Kidney capillary endothelial cell (primary cell): ENCODE data around the gene NUP188.
"Not testable (repeated sequence)": the region's sequence is repeated elsewhere in the genome, so short reads cannot be mapped to it uniquely, and the experiment has no call there.

Experiments
- DNase-seq: peaks from one replicate; pipeline ENCODE4 v3.0.0-alpha.2; 2018; ENCODE audit warnings: low spot score

The NUP188 gene

DNA sequence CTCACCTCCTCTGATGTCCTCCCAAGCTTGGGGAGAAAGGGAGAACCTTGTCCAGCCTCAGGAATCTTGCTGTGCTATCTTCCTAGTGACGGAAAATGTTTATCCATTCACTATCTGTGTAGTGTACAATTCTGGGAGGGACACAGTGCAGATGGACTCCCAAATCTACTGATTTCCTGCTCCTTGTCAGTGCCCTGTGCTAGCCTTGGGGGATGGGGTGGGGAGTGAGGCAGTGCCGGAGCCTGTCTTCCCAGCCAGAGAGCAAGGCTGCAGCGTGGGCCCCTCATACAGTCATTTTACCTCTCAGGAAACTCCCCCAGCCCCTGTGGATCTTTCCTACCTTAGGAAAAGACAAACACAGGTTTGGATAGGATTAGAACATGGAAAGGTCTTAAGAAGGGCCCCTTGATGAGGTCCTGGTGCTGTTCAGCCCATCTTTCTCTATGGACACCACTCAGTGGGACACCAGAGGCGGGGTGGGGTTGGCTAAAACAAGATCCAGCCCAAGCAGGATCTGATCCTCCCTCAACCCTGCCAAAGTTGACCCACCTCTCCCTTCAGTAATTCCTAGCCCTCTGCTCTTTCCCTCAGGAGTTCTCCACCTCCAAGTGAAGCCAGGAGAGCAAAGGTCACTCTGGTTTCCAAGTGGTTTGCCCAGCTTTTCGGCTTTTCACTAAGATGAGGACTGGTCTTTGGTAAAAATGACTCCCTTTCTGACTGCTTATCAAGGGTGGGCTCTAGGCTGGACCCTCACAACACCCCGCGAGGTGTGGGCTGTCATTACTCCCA is 3.5 kb upstream of the NUP188 start:
- DNase-seq, result no peak

DNA sequence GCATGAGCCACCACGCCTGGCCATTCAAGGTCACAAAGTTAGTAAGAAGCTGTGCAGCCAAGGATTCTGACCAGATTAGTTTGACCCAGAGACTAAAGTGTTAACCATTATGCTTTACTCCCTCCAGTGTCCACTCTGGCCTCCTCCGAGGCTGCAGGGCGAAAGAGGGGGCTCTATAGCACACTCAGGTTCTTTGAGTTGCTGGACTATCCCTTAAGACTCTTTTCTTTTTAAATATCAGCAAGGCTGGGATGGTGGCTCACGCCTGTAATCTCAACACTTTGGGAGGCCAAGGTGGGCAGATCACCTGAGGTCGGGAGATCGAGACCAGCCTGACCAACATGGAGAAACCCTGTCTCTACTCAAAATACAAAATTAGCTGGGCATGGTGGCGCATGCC is 2.5 kb upstream of the NUP188 start:
- not testable (repeated sequence) for DNase-seq

DNA sequence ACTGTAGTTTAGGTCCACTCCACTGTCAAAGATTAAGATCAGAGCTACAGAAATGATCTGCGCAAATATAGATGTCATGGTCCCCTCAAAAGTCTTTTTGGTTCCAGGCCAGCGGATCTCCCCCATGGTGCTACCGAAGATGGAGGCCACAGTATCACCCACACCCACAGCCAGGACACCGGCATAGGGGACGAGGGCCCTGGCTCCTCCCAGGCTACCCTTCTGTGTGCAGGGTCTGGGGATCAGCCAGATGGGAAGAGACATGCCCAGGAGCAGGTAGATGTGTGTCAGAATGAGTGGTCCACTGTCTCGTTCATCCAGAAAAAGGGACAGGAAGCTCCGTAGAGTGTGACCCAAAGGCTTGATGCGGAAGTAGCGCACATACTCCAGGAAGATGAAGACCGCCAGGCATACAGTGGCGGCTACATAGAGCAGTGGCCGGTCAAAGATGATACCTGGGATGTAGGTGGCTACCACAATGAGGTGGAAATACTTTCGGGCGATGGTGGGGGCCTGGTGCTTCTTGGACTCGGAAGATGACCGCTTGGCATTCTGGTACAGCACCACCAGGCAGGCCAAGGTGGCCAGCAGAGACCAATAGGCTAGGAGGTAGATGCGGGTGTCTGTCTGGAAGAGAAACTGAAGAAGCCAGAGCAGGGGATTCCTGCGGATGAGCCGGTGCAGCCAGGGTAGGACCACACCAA is 1.5 kb upstream of the NUP188 start:
- no peak for DNase-seq

DNA sequence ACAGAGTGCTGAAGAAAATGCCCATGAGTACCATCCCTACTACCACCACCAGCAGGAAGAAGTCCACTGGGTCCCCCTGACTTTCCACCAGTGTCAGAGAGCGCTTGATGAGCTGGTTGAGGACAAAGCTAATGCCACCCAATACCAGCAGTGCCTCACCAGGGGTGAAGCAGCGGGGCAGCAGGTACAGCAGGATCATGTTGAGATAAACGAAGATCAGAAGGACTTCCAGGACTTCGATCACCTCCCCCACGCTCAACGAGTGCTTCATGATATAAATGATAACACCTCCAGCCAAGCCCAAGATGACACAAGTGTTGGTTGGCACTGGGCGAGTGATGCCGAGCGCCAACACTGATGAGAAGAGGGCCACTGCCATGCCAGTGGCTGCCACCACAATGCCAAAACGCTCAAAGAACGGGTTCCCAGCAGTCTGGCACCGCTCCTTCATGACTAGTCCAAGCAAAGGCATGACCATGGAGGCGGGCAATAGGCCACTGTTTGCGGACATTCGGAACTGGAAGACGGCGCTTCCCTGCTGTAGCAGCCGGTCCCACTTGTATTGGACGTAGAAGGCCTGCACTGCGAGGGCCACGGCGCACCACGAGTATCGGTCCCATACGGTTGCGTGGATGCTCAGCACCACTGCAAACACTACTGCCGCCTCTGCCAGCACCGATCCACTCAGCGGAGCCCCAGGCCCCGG is 775 bp upstream of the NUP188 start:
- DNase-seq, result no peak

DNA sequence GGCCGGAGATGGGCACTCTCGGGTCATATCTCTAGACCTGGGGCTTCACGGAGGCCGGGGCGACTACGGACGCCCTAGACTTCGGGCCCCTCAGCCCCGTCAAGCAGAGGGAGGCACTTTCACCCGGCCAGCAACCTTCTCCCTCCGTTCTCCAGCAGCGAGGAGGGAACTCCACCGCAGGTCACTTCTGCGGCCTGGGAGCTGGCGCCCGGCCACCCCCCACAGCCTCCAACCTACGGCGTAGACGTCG is 297 bp upstream of the NUP188 start:
- no peak for DNase-seq

DNA sequence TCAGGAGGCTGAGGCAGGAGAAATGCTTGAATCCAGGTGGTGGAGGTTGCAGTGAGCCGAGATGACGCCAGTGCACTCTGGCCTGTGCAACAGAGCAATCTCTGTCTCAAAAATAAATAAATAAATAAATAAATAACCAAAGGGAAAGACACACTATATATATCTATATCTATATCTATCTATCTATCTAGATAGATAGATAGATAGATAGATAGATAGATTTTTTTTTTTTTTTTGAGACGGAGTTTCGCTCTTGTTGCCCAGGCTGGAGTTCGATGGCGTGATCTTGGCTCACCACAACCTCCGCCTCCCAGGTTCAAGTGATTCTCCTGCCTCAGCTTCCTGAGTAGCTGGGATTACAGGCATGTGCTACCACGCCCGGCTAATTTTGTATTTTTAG is 13.9 kb downstream of the NUP188 start:
- not testable (repeated sequence) for DNase-seq

DNA sequence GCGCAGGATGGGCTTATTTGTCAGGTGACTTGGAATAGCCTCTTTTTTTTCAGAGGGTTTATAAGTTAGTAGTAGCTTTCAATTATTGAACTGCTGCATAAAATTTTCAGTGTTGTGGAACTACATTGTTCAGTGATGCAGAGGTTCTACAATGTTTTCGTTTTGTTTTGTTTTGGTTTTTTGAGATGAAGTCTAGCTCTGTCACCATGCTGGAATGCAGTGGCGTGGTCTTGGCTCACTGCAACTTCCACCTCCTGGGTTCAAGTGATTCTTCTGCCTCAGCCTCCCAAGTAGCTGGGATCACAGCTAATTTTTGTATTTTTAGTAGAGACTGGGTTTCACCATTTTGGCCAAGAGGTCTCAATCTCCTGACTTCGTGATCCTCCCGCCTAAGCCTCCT is 22.0 kb downstream of the NUP188 start:
- no peak for DNase-seq

DNA sequence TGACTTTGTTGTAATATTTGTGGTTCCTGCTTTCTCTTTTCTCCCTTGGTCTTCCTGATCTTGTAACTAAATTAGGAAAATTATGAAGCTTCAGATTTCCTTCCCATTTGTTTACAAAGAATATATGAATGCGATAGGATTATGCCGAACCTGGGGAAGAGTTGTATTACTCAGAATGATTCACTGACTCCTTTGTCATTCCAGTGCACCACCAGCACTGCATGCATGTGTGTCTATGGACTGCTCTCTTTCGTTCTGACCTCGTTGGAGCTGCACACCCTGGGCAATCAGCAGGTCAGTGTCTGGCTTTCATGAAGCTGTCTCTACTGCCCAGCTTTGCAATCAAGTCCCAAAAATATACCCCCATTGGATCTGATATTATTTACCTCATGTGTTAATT is 25.5 kb downstream of the NUP188 start:
- peak; percentile 55 for DNase-seq

DNA sequence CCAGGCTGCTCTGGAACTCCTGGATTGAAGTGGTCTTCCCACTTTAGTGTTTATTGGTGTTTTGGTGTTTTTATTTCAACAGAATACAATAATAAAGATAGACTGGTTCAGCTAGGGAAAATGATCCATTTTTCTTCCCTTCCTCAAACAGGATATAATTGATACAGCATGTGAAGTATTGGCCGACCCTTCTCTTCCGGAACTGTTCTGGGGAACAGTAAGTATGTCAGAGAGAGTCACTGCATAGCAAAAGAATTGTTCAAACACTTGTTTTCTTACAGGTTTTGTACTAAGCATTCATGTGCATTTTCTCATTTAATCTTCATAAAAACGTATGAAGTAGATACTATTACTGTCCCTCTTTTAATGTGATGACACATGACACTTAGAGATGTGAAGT is 31.6 kb downstream of the NUP188 start:
- DNase-seq, result no peak

DNA sequence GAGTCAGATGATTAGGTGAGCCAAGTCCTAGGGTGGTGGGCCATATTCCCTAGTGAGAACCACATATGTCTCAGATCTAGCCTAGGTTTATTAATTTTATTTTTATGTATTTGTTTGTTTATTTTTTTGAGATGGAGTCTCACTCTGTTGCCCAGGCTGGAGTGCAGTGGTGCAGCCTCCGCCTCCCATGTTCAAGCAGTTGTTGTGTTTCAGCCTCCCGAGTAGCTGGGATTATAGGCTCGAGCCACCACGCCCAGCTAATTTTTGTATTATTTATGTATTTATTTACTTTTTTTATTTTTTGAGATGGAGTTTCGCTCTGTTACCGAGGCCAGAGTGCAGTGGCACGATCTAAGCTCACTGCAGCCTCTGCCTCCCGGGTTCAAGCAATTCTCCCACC is 36.0 kb downstream of the NUP188 start:
- DNase-seq, result no peak

DNA sequence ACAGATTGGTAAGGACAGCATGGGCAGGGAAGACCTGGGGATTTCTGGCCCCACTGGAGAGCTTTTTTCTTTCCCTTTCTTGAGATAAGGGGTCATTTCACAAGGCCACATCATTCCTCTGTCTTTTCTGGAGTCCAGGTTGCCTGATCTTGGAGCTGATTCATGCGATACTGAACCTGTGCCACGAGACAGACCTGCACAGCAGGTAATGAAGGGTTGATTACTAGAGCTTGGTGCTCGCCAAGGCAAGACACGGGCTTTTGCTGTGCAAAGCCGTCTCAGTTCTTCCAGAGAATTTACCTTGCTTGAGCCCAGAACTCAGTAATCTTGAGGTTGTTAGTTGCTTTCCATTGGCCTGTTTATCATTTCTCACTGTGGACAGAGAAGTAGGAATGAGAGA is 39.2 kb downstream of the NUP188 start:
- no peak for DNase-seq

DNA sequence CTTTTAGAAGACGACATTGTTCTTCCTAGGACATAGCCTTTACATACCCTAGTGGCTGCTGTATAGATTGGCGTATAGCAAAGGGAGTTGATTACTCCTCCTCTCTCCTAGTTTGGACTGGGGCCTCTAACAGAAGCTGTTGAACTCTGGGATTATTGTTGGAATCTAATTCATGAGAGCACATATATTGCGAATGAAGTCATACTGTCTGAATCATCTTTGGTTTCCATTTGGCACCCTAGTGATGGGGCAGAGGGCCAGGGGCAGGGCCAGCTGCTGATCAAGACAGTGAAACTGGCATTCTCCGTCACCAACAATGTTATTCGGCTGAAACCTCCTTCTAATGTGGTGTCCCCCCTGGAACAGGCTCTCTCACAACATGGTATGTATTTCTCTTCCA is 40.3 kb downstream of the NUP188 start:
- DNase-seq, result no peak

DNA sequence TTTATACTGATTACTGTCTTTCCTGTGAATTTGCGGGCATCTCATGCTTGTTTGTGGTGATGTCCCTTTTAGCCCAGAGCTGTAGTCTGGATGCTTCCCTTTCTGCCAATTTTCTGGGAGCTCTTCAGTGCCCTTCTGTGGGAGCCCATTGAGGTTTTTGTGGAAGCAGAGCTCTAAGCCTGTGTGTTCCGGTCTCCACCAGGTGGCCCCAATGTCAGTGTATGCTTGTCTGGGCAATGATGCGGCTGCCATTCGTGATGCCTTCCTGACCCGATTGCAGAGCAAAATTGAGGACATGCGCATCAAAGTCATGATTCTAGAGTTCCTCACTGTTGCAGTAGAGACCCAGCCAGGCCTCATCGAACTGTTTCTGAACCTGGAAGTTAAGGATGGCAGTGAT is 45.5 kb downstream of the NUP188 start:
- DNase-seq, result no peak

DNA sequence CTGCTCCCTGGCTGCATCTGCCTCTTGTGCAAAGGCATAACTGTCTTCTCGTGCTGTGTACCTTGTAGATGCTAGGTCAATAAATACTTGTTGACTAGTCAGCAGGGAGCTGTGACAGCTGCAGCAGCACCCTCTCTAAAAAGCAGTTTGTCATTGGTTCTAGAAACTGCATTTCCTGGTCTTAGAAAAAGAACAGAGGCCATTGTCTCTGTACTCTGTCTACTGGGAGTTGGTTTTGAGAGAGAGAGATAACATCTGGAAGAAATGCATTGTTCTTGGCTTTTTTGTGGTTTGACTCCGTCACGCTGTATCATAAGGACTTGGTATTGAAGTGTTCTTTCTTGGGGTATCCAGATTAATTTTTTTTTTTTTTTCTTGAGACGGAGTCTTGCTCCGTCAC is 48.3 kb downstream of the NUP188 start:
- DNase-seq, result no peak

DNA sequence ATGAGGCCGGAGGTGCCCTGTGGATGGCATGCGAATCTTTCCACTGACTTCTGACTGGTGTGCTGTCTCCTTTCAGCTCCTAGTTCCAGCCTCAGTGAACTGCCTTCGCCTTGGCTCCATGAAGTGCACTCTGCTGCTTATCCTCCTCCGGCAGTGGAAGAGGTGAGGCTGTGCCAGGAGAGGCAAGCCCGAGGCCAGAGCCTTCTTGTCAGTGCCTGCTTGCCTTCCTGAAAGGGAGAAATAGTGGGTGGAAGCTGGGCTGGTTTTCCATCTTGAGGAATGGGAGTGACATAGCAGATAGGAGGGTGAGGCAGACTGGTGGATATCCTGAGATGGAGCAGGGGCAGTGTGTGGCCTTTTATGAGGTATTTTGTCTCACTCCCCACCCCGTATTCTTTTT is 51.0 kb downstream of the NUP188 start:
- DNase-seq, result no peak

DNA sequence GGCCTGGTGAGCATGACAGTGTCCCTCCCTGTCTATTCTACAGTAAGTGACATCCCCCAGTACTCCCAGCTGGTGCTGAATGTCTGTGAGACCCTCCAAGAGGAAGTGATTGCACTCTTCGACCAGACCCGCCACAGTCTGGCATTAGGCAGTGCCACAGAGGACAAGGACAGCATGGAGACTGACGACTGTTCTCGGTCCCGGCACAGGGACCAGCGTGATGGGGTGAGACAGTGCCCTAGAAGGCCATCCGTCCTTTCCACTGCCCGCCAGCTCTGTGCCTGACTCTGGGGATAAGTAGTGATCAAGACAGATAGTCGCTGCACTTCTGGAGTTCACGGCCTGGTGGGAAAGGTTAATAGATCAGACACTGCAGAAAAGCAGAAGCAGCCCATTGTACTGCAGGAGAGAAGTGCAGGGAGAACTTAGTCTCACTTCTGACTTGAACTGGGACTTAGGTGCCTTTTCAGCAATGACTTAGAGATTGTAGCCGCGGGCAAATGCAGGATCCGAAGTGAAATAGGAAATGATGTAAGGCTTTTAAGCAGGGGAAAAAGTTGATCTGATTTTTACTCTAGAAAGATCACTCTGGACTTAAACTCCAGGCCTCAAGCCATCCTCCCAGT is 52.2 kb downstream of the NUP188 start:
- DNase-seq, result no peak

DNA sequence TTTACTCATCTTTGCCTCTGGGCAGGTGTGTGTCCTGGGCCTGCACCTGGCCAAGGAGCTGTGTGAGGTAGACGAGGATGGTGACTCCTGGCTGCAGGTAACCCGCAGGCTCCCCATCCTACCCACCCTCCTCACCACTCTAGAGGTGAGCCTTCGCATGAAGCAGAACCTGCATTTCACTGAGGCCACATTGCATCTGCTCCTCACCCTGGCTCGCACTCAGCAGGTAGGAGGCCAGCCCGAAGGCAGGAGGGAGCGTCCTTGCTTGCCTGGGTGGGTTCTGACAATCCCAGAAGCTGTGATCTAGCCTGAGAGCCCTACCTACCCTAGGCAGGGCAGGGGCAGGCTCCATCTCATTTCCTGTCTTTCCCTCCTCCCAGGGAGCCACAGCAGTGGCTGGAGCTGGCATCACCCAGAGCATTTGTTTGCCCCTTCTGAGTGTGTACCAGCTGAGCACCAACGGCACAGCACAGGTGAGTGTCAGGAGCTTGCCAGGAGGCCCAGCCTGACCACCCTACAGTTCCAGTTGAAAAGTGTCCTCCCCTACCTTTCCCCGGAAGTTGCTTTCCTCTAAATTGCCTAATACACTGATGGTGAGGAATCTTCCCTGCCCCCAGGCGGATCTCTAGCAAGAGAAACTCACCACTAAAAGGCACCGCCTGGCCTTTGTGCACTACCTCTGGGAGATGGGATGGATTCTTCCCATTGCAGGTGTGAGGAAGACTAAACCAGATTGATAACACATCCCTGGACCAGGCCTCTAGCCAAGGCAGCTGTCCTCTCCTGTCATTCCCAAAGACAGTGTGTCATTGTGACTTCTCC is 54.2 kb downstream of the NUP188 start:
- no peak for DNase-seq

DNA sequence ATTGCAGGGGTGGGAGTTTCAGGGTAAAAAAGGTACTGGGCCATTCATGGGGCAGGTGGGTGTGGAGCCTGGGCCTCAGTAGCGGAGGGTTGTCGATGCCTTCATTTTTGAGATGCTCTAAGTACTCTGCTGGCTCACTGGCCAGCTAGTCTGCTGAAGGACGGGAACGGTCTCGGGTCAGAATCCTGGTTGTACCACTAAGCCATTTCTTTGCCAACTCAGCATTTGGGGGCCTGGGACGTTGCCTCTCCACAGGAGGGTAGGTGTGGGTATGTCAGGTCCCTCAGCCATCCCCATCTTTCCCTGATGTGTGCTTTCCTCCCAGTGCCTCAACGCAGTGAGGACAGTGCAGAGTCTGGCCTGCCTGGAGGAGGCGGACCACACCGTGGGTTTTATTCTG is 55.5 kb downstream of the NUP188 start:
- no peak for DNase-seq

DNA sequence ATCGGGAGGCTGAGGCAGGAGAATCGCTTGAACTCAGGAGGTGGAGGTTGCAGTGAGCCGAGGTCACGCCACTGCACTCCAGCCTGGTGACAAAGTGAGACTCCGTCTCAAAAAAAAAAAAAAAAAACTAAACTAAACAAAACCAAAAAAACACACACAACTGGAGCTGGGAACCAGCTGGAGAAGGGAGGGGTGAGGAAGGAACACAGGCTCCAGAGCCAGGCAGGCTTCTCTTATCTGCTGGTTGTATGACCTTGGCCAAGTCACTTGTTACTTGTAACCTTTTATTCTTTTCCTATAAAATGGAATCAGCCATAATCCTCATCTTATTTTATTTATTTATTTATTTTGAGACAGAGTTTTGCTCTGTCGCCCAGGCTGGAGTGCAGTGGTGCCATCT is 56.7 kb downstream of the NUP188 start:
- DNase-seq, result not testable (repeated sequence)

DNA sequence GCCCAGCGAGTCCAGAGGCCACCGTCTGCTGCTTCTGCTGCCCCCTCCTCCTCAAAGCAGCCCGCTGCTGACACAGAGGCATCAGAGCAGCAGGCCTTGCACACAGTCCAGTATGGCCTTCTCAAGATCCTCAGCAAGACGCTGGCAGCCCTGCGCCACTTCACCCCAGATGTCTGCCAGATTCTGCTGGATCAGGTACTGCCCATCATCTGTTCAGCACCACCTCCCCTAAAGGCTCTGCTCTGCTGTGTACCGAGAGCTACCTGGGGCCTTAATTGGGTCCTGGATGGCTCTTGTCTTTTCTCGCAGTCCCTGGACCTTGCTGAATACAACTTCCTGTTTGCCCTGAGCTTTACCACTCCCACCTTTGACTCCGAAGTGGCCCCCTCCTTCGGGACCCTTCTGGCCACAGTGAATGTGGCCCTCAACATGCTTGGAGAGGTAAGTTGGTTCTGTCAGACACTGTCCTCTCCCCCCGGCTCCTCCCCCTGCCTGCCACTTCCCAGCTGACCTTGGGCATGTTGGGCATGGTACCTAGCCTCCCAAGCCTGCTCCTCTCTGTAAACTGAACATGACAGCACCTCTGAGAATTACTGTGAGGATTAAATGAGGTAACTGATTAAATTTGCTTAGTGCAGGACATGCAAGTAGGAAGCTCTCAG is 58.0 kb downstream of the NUP188 start:
- no peak for DNase-seq

DNA sequence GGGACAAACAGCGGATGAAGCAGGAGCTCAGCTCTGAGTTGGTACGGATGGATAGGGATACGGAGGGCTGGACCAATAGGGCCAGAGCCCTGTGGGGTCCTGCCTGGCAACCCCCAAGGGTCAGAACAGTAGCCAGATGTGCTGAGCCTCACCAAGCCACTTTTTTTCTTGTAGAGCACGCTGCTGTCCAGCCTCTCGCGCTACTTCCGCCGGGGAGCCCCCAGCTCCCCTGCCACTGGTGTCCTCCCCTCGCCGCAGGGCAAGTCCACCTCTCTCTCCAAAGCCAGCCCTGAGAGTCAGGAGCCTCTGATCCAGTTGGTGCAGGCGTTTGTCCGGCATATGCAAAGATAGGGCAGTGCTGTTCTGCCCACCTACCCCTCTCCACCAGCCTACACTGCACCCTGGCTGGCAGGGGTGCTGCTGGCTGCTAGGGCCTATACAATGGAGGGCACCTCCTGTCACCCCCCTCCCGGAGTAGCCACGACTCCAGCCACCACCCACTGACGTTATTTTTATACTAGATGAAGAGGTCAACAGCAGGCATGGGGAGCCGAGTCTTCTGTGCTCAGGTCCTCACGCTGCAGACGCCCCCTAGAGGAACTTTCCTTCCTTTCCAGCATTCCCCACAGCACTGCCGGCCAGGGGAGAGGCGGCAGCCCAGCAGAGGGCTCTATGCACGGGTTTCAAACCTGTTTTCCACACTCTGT is 59.0 kb downstream of the NUP188 start:
- DNase-seq, result peak; percentile 63
